Activated CD4-positive, alpha-beta T cell treated with anti-CD3 and anti-CD28 coated beads, Interleukin-2, amount 50 U/mL, for 24 hours (primary cell): ENCODE measurements around the gene SPHKAP.
"Not testable (repeated sequence)": the region's sequence is repeated elsewhere in the genome, so short reads cannot be mapped to it uniquely, and the experiment has no call there.

ENCODE experiments used
- DNase-seq, 2 donors: peaks; one replicate each; pipeline ENCODE4 v3.0.0-alpha.2; 2020; ENCODE audit warnings: low read depth in 1 of 2, low spot score in 1 of 2

SPHKAP gene

GRCh38 chr2:228181098-228182019 lies at the start of gene SPHKAP:
SPHKAP (minus strand) TSS chr2:228181687; CDS start chr2:228181598, 89 bp downstream.
- no peak for DNase-seq

- no peak for DNase-seq
Observed at GRCh38 chr2:228227466-228227865, 46.0 kb upstream of the SPHKAP start.

GRCh38 chr2:228224410-228224809 lies 42.9 kb upstream of the SPHKAP start:
- DNase-seq = no peak

GRCh38 chr2:228218593-228218992 lies 37.1 kb upstream of the SPHKAP start:
- DNase-seq = not testable (repeated sequence)

- DNase-seq = no peak
Observed at GRCh38 chr2:228197504-228197903, 16.0 kb upstream of the SPHKAP start.

GRCh38 chr2:228180181-228181097 lies 1.0 kb downstream of the SPHKAP start:
- DNase-seq = no peak

GRCh38 chr2:228167290-228167689 lies 14.2 kb downstream of the SPHKAP start:
- DNase-seq = no peak

- DNase-seq = no peak
Observed at GRCh38 chr2:228164718-228165117, 16.8 kb downstream of the SPHKAP start.

- DNase-seq = no peak
Observed at GRCh38 chr2:228157841-228158240, 23.6 kb downstream of the SPHKAP start.

GRCh38 chr2:228144961-228145360 lies 36.5 kb downstream of the SPHKAP start:
- DNase-seq = no peak

GRCh38 chr2:228140934-228141528 lies 40.5 kb downstream of the SPHKAP start:
- DNase-seq = no peak

- DNase-seq = no peak
Observed at GRCh38 chr2:228136027-228136426, 45.5 kb downstream of the SPHKAP start.

- DNase-seq = no peak
Observed at GRCh38 chr2:228135300-228135699, 46.2 kb downstream of the SPHKAP start.

- DNase-seq = no peak
Observed at GRCh38 chr2:228131833-228132232, 49.7 kb downstream of the SPHKAP start.

GRCh38 chr2:228126401-228126800 lies 55.1 kb downstream of the SPHKAP start:
- DNase-seq = no peak

GRCh38 chr2:228118940-228119339 lies 62.5 kb downstream of the SPHKAP start:
- no peak for DNase-seq

- DNase-seq = no peak
Observed at GRCh38 chr2:228107846-228108245, 73.6 kb downstream of the SPHKAP start.

GRCh38 chr2:228105526-228106250 lies 75.8 kb downstream of the SPHKAP start:
- no peak for DNase-seq

- DNase-seq = no peak
Observed at GRCh38 chr2:228104215-228104614, 77.3 kb downstream of the SPHKAP start.

GRCh38 chr2:228103379-228103778 lies 78.1 kb downstream of the SPHKAP start:
- no peak for DNase-seq

GRCh38 chr2:228102949-228103348 lies 78.5 kb downstream of the SPHKAP start:
- no peak for DNase-seq
